ENCODE data around the gene ETV6. TPM values are rescaled to one million over a fixed set of nuclear protein-coding genes. Genes with fewer than 3 reads are reported as not detected.

The ETV6 gene
- total RNA-seq, 1 donor from 2014 or later, result 119 TPM

DNA sequence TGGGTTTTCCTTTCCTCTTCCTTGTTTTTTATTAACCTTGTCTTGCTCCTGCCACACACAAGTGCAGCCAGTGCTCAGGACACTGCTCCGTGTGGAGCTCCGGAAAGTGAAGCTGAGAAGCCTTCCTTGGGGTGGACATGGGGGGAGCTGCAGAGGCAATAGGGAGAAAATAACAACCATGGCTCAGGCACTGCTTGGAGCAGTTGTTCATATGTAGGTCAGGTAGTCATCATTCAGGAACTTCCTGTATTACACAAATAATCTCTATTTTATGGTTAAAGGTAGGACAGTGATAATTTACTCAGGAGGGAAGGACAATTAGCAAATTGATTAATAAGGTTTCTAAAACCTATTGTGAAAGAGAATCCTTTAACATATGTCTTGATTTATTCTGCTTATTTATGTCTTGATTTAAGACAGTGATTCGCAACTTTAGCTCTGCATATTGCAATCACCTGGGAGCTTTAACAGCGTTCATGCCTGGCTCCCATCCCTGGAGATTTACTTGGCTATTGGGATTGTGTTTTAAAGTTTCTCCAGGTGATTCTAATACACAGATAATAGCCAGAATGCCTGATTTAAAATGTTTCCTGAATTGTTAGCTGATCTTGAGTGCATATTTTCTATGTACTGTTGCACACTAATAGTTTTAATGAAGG, 92.1 kb downstream of the ETV6 start:
- no peak overlapping the region for H3K4me3 Mint-ChIP-seq
- peaks cover 42% of the 10 kb centered on the region for H3K36me3 Mint-ChIP-seq (ENCODE audit: low read depth)
- no peak for DNase-seq
- no peaks in the 10 kb centered on the region for H3K9me3 Mint-ChIP-seq
- no peak overlapping the region for H3K27ac Mint-ChIP-seq
- intact Hi-C loops (cut with micrococcal nuclease), result loop anchor here (1.0 kb wide), 1 partner anchor 10 kb away; no protein-coding TSS in a partner anchor
- peaks cover 59% of the 10 kb centered on the region for H3K4me1 Mint-ChIP-seq
- H3K27me3 Mint-ChIP-seq, result no peaks in the 10 kb centered on the region

DNA sequence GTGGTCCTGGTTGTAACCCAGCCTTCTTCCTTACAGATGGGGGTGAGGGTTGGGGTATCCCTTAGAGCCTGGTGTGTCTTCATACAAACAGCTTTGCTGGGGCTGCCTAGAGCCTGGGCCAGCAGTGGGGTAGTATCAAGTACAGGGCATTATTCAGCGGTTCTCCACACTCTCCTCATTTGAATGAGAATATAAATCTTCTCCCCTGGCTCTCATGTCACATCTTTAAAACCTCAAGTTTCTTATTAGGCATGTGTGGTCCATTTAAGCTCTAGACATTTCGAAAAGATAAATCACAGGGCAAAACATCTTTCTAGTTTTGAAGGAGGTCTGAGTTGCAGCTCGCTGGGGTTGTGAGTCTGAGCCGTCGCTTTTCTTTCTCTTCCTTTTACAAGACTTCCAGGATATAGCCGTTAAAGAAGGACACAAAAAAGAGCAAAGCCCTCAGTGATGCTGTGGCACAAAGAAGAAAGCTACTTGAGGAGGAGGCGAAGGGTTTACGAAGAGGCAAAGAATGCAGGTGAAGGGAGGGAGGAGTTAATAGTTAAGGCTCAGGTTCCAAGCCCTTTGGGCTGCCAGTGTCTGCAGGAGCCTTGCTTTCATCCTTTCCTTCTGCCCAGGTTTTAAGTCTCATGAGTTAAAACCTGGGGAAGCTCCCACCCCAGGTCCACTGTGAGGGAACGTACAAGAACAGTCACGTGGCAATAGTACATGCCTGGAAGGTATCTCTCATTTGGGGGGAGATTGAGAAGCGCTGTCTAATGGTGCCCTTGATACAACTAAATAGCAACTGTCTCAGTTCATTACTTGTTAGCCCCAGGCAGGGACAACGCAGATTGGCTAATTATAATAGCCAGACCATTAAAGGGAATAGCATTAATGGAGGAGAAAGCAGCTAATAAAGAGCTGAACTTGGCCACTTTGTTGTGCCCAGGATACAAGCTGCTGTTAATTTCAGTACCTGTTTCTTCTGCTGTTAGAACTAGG, 94.2 kb downstream of the ETV6 start:
- peaks cover 50% of the 10 kb centered on the region for H3K4me1 Mint-ChIP-seq
- intact Hi-C loops (cut with micrococcal nuclease), result no loop called here
- H3K27ac Mint-ChIP-seq, result no peak overlapping the region

DNA sequence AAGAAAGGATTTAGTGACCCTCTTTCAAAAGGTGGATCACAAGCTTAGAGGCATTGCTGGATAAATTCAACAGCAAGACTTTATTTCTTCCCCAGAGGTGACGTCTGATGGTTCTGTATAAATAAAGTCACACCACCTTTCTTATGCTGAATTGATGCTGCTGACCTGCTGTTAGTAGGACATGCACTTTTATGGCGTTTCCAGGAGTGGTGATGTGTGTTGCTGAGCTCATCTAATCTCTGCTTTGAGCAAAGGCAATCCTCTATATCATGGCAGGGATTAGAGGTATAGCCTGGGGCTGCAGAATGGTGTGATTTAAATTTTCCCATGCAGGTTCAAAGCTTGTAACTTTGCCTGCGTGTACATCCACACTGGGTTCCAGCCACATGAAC, 94.9 kb downstream of the ETV6 start:
- Mint-ChIP-seq H3K27me3 (no peaks in the 10 kb centered on the region), H3K9me3 (no peaks in the 10 kb centered on the region), H3K36me3 (ENCODE audit: low read depth) (peaks cover 32% of the 10 kb centered on the region), H3K4me1 (peaks cover 51% of the 10 kb centered on the region), H3K27ac (peak overlapping the region; percentile 29), H3K4me3 (no peak overlapping the region)
- intact Hi-C loops (cut with micrococcal nuclease), result no loop called here
- DNase-seq, result no peak

More for the DNA sequence above, 94.2 kb downstream of the ETV6 start:
- DNase-seq, result no peak
- no peaks in the 10 kb centered on the region for H3K9me3 Mint-ChIP-seq
- no peak overlapping the region for H3K4me3 Mint-ChIP-seq
- H3K27me3 Mint-ChIP-seq, result no peaks in the 10 kb centered on the region
- H3K36me3 Mint-ChIP-seq (ENCODE audit: low read depth), result peaks cover 32% of the 10 kb centered on the region

DNA sequence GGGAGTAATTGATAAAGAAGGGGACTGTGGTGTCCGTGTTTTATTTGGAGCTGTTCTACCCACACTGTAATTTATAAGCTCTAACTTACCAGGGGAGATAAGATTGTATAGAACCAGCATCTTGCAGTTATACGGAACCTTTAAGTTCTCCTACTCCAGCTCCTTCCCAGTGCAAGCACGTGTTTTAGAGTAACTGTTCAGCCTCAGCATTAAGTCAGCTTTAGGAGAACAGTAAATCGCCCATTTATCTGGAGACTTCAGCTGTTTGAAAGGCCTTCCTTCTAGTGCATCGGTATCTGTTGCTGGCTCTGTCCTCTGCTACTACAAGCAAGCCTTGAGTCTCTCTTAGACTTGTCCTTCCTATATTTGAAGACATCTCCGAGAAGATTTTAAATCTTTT, 95.6 kb downstream of the ETV6 start:
- Mint-ChIP-seq H3K4me1 (peaks cover 58% of the 10 kb centered on the region), H3K27me3 (no peaks in the 10 kb centered on the region), H3K36me3 (ENCODE audit: low read depth) (peaks cover 37% of the 10 kb centered on the region), H3K4me3 (no peak overlapping the region), H3K27ac (peak overlapping the region; percentile 64), H3K9me3 (no peaks in the 10 kb centered on the region)
- intact Hi-C loops (cut with micrococcal nuclease), result no loop called here
- no peak for DNase-seq

DNA sequence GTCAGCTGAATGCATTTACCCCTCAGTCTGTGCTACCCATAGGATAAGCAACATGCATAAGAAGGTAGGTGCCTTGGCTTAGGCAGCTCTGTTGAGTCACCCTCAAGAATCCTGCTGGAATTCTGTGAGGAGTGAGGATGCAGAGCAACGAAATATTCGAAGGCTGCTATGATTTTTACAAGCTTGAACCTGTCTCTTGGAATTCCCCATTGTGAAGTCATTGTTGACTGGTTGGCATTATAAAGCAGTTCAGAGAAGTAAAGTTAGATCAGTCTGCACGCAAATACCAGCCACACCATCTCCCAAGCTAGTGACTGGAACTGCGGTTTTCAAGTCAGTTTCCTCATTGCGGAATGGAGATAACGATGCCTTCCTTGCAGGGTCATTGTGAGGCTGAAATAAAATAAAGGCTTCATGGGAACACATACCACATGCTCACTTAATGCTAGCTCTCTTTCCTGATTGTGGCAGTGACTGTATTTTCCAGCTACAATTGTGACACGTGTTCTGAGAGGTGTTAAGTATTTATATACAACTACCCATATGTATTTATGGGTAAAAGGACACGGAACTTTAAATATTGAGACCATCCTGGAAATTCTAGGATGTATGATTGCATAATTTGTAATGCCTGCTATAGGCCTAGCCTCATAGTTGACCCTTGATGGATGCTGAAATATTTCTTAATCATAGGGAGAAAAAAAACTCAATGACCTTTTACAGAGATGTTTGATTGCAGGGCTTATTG, 96.7 kb downstream of the ETV6 start:
- Mint-ChIP-seq H3K27ac (peak overlapping the region; percentile 64), H3K27me3 (no peaks in the 10 kb centered on the region), H3K4me3 (no peak overlapping the region), H3K4me1 (peaks cover 57% of the 10 kb centered on the region), H3K36me3 (ENCODE audit: low read depth) (peaks cover 38% of the 10 kb centered on the region), H3K9me3 (no peaks in the 10 kb centered on the region)
- DNase-seq, result no peak
- intact Hi-C loops (cut with micrococcal nuclease), result loop anchor here (2.0 kb wide), 1 partner anchor 15 kb away; no protein-coding TSS in a partner anchor

DNA sequence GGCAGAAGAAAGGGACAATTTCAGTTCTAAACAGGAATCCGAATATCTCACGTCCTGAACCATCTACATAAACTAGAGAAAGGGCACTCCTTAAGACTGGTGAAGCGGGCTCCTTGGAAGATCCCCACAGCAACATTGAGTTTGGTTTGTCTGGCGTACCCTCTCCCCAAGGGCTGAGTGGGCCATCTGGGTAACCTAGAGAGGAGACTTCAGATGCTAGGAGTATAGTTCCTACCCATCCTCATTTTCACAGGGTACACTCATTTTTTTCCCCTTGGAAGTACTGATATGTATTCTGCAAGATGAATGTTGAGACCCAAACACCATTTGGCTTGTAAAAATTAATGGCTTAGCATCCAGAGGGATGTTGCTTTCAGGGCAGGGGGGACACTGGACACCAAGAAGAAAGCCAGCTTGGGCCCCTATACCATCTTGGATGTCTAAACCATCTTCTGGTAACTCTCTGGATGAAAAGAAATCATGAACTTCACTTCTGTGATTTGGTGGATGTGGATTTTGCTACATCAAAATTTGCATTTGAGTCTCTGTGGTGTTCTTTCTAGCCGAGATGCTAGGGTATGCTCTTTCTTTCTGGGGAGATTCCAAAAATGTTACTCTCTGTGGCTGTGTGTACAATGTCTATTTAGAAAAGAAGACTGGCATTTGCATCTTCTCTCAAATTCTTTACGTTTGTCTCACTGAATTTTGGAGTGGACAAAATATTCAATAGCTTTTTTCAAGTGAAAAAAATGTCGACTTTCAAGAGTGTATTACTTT, 97.7 kb downstream of the ETV6 start:
- H3K4me3 Mint-ChIP-seq, result no peak overlapping the region
- H3K27ac Mint-ChIP-seq, result peak overlapping the region; percentile 16
- intact Hi-C loops (cut with micrococcal nuclease), result loop anchor here (2.0 kb wide), 1 partner anchor 14 kb away; no protein-coding TSS in a partner anchor
- DNase-seq, result no peak
- H3K27me3 Mint-ChIP-seq, result no peaks in the 10 kb centered on the region
- H3K36me3 Mint-ChIP-seq (ENCODE audit: low read depth), result peaks cover 44% of the 10 kb centered on the region
- H3K4me1 Mint-ChIP-seq, result peaks cover 61% of the 10 kb centered on the region
- no peaks in the 10 kb centered on the region for H3K9me3 Mint-ChIP-seq

DNA sequence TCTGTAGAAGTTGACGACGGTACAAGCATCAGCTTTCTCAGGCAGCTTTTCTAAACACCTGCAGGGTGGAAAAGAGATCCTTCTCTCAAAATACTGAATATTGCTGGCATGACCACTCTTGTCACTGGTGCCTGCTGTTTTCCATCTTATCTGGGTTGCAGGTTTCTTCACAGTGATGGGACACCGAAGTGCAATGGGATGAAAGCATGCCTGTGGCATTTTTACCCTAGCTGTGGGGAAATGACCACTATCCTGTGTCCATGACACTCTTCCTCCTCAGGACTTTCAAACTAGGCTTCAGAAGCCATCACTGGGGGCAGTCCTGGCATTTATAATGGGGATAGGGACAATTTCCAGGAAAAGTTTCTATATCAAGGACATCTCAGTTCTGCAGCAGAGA, 98.5 kb downstream of the ETV6 start:
- H3K4me1 Mint-ChIP-seq, result peaks cover 66% of the 10 kb centered on the region
- no peaks in the 10 kb centered on the region for H3K27me3 Mint-ChIP-seq
- H3K27ac Mint-ChIP-seq, result no peak overlapping the region
- no peak overlapping the region for H3K4me3 Mint-ChIP-seq
- peaks cover 47% of the 10 kb centered on the region for H3K36me3 Mint-ChIP-seq (ENCODE audit: low read depth)
- no peaks in the 10 kb centered on the region for H3K9me3 Mint-ChIP-seq
- no peak for DNase-seq
- intact Hi-C loops (cut with micrococcal nuclease), result loop anchor here (2.0 kb wide), 1 partner anchor 13 kb away; no protein-coding TSS in a partner anchor

DNA sequence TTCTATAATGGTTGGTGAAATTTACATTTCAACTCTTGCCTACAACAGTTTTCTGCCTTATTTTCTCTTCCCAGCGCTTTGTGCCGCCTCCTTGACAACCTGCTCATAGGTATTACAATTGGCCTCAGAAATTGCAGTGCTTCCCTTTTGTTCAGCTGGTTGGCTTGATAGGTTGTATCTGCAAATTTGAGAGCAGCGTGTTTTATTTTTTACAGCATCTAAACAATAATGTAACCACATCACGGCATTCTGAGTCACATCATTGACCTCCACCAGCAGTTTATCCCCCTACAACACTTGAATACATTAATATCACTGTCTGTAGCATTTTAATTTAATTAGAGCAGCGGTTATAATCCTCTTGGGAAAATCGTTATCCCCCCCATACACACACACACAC, 99.4 kb downstream of the ETV6 start:
- Mint-ChIP-seq H3K27me3 (no peaks in the 10 kb centered on the region), H3K4me3 (no peak overlapping the region), H3K36me3 (ENCODE audit: low read depth) (peaks cover 50% of the 10 kb centered on the region), H3K27ac (no peak overlapping the region), H3K9me3 (no peaks in the 10 kb centered on the region), H3K4me1 (peaks cover 58% of the 10 kb centered on the region)
- no peak for DNase-seq
- intact Hi-C loops (cut with micrococcal nuclease), result no loop called here

DNA sequence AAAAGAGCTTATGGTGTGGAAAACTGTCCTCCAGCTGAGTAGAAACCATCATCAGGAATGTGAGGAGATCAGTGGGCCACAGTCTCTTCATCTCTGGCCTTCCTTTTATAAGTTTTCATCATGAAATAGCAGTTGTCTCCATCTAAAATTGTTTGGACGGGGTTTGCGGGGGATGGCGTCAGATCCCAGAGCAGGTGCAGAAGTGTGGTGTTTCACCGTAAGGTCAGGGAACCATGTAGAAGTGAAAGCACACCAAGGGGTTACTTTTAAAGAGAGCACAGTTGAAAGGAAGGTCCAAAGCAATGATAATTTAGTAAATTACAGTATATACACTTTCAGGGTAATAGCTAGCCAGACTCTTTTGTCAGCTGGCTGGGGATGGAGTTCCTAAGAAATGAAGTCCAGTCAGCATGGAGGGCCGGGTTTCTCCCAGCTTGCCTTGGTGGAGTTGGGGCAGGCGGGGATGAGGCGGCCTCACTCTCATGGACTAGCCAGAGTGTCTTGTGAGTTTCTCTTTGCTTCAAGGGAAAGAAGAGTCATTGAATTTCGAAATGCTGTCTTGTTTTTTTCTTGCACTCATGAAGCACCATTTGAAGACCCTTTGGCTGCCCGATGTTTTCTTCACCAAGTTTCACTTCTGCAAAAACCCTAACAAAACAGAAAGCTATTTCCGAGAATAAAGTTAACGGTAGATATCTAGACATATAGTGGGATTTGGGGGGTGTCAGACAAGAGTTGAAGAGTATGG, 100.6 kb downstream of the ETV6 start:
- no peak for DNase-seq
- Mint-ChIP-seq H3K4me1 (peaks cover 54% of the 10 kb centered on the region), H3K36me3 (ENCODE audit: low read depth) (peaks cover 56% of the 10 kb centered on the region), H3K27ac (peak overlapping the region; percentile 66), H3K4me3 (no peak overlapping the region), H3K9me3 (no peaks in the 10 kb centered on the region), H3K27me3 (no peaks in the 10 kb centered on the region)
- intact Hi-C loops (cut with micrococcal nuclease), result no loop called here

DNA sequence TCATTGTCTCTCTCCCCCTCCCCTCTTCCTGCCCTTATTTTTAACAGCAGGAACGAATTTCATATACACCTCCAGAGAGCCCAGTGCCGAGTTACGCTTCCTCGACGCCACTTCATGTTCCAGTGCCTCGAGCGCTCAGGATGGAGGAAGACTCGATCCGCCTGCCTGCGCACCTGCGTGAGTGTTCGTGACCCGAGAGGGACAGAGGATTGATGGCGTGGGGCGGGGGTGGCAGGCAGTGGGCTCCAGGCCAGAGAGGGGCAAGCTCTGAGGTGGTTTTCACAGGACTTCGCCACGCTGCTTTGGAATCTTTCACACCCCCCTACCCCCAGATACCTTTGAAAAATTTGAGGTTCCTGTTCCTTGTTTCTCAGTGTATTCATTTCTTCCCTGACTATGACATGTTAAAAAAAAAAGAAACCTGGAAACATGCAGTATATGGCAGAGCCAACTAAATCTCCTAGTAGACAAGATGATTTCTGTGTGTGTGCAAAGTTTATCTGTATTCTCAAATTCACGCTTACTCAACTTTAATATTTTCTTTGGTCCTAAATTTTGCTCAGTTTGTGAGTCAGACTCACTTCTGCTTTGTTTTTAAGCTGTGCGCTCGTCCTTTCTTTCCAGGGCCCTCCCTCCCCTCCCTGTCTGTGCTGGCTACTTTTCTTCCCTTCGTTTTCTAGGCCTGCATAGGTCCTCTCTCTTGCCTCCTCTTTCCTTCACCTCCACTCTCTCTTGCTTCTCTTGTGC, 103.1 kb downstream of the ETV6 start:
- no peak for DNase-seq
- Mint-ChIP-seq H3K9me3 (no peaks in the 10 kb centered on the region), H3K4me3 (no peak overlapping the region), H3K27ac (peak overlapping the region; percentile 35), H3K36me3 (ENCODE audit: low read depth) (peaks cover 60% of the 10 kb centered on the region), H3K4me1 (peaks cover 39% of the 10 kb centered on the region), H3K27me3 (no peaks in the 10 kb centered on the region)
- intact Hi-C loops (cut with micrococcal nuclease), result no loop called here

DNA sequence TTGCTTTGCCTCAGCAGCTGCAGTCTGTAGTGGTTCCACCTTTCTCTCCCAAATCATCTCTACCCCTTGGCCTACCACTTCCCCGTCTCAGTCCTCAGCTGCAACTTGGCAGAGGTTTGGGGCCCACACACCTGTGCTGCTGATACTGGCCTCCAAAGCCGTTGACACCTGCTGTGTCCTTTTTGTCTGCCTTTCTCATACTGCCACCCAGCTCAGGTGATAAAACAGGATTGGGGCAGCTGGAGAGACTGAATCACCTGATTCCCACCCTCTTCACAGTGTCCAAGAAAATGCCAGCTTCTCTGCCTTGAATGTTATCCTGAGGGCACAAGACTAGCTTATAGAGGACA, 103.7 kb downstream of the ETV6 start:
- intact Hi-C loops (cut with micrococcal nuclease), result no loop called here
- H3K36me3 Mint-ChIP-seq (ENCODE audit: low read depth), result peaks cover 62% of the 10 kb centered on the region
- DNase-seq, result no peak
- H3K9me3 Mint-ChIP-seq, result no peaks in the 10 kb centered on the region
- peak overlapping the region; percentile 35 for H3K27ac Mint-ChIP-seq
- H3K4me3 Mint-ChIP-seq, result no peak overlapping the region
- H3K27me3 Mint-ChIP-seq, result no peaks in the 10 kb centered on the region
- peaks cover 38% of the 10 kb centered on the region for H3K4me1 Mint-ChIP-seq

DNA sequence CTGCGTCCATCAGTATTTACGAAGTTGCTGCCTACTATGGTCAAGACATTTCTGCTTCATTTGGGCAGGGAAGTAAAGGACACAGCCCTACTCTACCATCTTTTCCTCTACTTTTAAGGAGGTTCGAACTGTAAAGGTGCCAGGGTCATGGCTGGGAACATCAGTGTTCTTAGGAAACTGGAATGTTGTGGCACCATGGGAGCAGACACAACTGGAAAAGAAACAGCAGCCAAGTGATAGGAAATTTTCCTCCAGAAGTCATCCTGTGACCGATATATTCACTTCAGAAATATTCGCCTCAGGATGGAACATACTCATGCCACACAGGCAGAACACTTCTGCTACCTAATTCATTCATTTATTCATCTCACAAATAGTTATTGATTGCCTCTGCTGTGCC, 104.4 kb downstream of the ETV6 start:
- intact Hi-C loops (cut with micrococcal nuclease), result no loop called here
- Mint-ChIP-seq H3K27ac (no peak overlapping the region), H3K36me3 (ENCODE audit: low read depth) (peaks cover 66% of the 10 kb centered on the region)

More for the DNA sequence above, 104.4 kb downstream of the ETV6 start:
- Mint-ChIP-seq H3K27me3 (no peaks in the 10 kb centered on the region), H3K4me1 (peaks cover 43% of the 10 kb centered on the region), H3K4me3 (no peak overlapping the region), H3K9me3 (no peaks in the 10 kb centered on the region)
- DNase-seq, result no peak
